SK-N-SH (cell line): ENCODE data around the gene CD69. TPM values are rescaled to one million over a fixed set of nuclear protein-coding genes. Genes with fewer than 3 reads are reported as not detected.

ENCODE experiments used
- CTCF ChIA-PET: fragments of 300-600, 350-600 bp; formaldehyde crosslinking; extraction: SDS; loops from one replicate; lab custom pipeline; 2021; lab: Yijun Ruan, JAX
- POLR2A ChIA-PET: fragments of 350-600 bp; sonication (Branson Sonifier 250); formaldehyde crosslinking; extraction: SDS; loops from one replicate; lab custom pipeline; 2020; ENCODE audit warnings: antibody characterized with exemption, inconsistent platforms; lab: Yijun Ruan, JAX
- DNase-seq: peaks from one replicate; pipeline ENCODE4 v3.0.0; 2012
- H2AFZ ChIP-seq: fragments of 200-600 bp; sonication (generic); 2 replicates; pipeline ENCODE4 v1.8.1; 2016; ENCODE audit warnings: antibody characterized with exemption, mild to moderate bottlenecking, low read depth
- H3F3A ChIP-seq: fragments of 200-600 bp; sonication (generic); replicated peaks from 2 replicates; pipeline ENCODE3; 2016; ENCODE audit warnings: antibody characterized with exemption, mild to moderate bottlenecking; ENCODE audit not compliant: insufficient read depth
- H3K27ac ChIP-seq, 2 experiments: fragments of 200-500 bp in 1 of 2; fragments of 200-600 bp in 1 of 2; sonication (Bioruptor generic) in 1 of 2; sonication (generic), shearing (Covaris generic) in 1 of 2; 2 replicates each; pipeline versions ENCODE4 v1.5.1 to v1.6.1; 2014 to 2016; ENCODE audit warnings: low read depth in 2 of 2, inconsistent platforms in 1 of 2, low read length in 1 of 2, mild to moderate bottlenecking in 1 of 2, mixed read lengths in 1 of 2
- H3K27me3 ChIP-seq: fragments of 200-600 bp; sonication (generic), shearing (Covaris generic); 2 replicates; pipeline ENCODE4 v1.6.1; 2016; ENCODE audit warnings: mixed run types; ENCODE audit not compliant: insufficient read depth
- H3K36me3 ChIP-seq, 2 experiments: fragments of 200-500 bp in 1 of 2; fragments of 200-600 bp in 1 of 2; sonication (Bioruptor generic) in 1 of 2; sonication (generic) in 1 of 2; replicated peaks in 1 of 2; 2 replicates each; pipeline versions ENCODE3 to v1.5.1; 2014 to 2016; ENCODE audit warnings: low read length in 1 of 2, mild to moderate bottlenecking in 1 of 2; ENCODE audit not compliant: insufficient read depth in 2 of 2, control insufficient read depth in 1 of 2
- H3K4me1 ChIP-seq, 2 experiments: fragments of 200-500 bp in 1 of 2; fragments of 200-600 bp in 1 of 2; sonication (Bioruptor generic) in 1 of 2; sonication (generic), shearing (Covaris generic) in 1 of 2; 2 replicates each; pipeline versions ENCODE4 v1.5.1 to v1.6.1; 2014 to 2016; ENCODE audit warnings: low read depth in 1 of 2, low read length in 1 of 2, mixed run types in 1 of 2; ENCODE audit not compliant: insufficient read depth in 2 of 2, control insufficient read depth in 1 of 2
- H3K4me2 ChIP-seq: fragments of 200-600 bp; sonication (generic), shearing (Covaris generic); 2 replicates; pipeline ENCODE4 v1.6.1; 2017; ENCODE audit warnings: mixed run types
- H3K4me3 ChIP-seq, 2 experiments: fragments of 200-500 bp in 1 of 2; fragments of 200-600 bp in 1 of 2; sonication (Bioruptor generic) in 1 of 2; sonication (generic), shearing (Covaris generic) in 1 of 2; 2 replicates each; pipeline versions ENCODE4 v1.5.1 to v1.8.1; 2014 to 2016; ENCODE audit warnings: low read depth in 2 of 2, inconsistent platforms in 1 of 2, low read length in 1 of 2, mild to moderate bottlenecking in 1 of 2, mixed read lengths in 1 of 2, moderate library complexity in 1 of 2
- H3K79me2 ChIP-seq: fragments of 200-600 bp; sonication (generic); 2 replicates; pipeline ENCODE4 v1.8.1; 2017; ENCODE audit warnings: mild to moderate bottlenecking; ENCODE audit not compliant: insufficient read depth
- H3K9ac ChIP-seq: fragments of 200-600 bp; sonication (generic); 2 replicates; pipeline ENCODE4 v1.6.1; 2017; ENCODE audit warnings: mixed run types
- H3K9me2 ChIP-seq: fragments of 200-600 bp; sonication (generic); 2 replicates; pipeline ENCODE4 v1.6.1; 2017; ENCODE audit warnings: mixed run types
- H3K9me3 ChIP-seq: fragments of 200-600 bp; sonication (generic); 2 replicates; pipeline ENCODE4 v1.6.1; 2017; ENCODE audit warnings: mixed run types, mild to moderate bottlenecking, moderate library complexity
- H4K20me1 ChIP-seq: fragments of 200-600 bp; sonication (generic); 2 replicates; pipeline ENCODE4 v1.6.1; 2017; ENCODE audit warnings: mild to moderate bottlenecking, mixed run types; ENCODE audit not compliant: insufficient read depth
- CHD2 ChIP-seq: fragments of 150-350 bp; IDR thresholded peaks from 2 replicates; pipeline ENCODE4 v1.6.1; 2018; ENCODE audit warnings: low read length; ENCODE audit not compliant: partially characterized antibody
- ELF1 ChIP-seq: IDR thresholded peaks from 2 replicates; pipeline ENCODE4 v1.4.0; 2012
- EP300 ChIP-seq, 2 experiments: IDR thresholded peaks; 2 replicates each; pipeline versions ENCODE4 v1.4.0 to v1.6.1; 2012; ENCODE audit warnings: borderline replicate concordance in 1 of 2, low read depth in 1 of 2, low read length in 1 of 2
- EZH2phosphoT487 ChIP-seq: fragments of 200-600 bp; sonication (generic); IDR thresholded peaks from 2 replicates; pipeline ENCODE4 v1.6.1; 2017; ENCODE audit warnings: low read depth, mixed run types, mild to moderate bottlenecking, antibody characterized with exemption, moderate library complexity, borderline replicate concordance
- FOSL2 ChIP-seq: IDR thresholded peaks from 2 replicates; pipeline ENCODE4 v1.4.0; 2012; ENCODE audit warnings: low read depth, mild to moderate bottlenecking, moderate library complexity, borderline replicate concordance
- FOXJ3 ChIP-seq: sonication (generic); formaldehyde crosslinking; IDR thresholded peaks from 2 replicates; pipeline ENCODE4 v1.5.1; 2020; ENCODE audit warnings: mild to moderate bottlenecking, missing genetic modification reagents
- GATA2 ChIP-seq: sonication (generic); formaldehyde crosslinking; IDR thresholded peaks from 2 replicates; pipeline ENCODE4 v1.5.0; 2020; ENCODE audit warnings: mild to moderate bottlenecking, missing genetic modification reagents
- JUND ChIP-seq: IDR thresholded peaks from 2 replicates; pipeline ENCODE4 v1.4.0; 2012
- MEF2A ChIP-seq: IDR thresholded peaks from 2 replicates; pipeline ENCODE4 v1.4.0; 2012; ENCODE audit warnings: low read depth, borderline replicate concordance
- NFIC ChIP-seq: IDR thresholded peaks from 2 replicates; pipeline ENCODE4 v1.4.0; 2012; ENCODE audit warnings: borderline replicate concordance
- RAD21 ChIP-seq: IDR thresholded peaks from 2 replicates; pipeline ENCODE4 v1.6.1; 2012; ENCODE audit warnings: mild to moderate bottlenecking, low read length
- RCOR1 ChIP-seq: fragments of 150-350 bp; IDR thresholded peaks from 2 replicates; pipeline ENCODE4 v1.6.1; 2017; ENCODE audit warnings: antibody characterized with exemption, low read length
- REST ChIP-seq: IDR thresholded peaks from 2 replicates; pipeline ENCODE4 v1.6.1; 2012; ENCODE audit warnings: mild to moderate bottlenecking, low read depth, low read length, moderate library complexity
- SIN3A ChIP-seq: IDR thresholded peaks from 2 replicates; pipeline ENCODE4 v1.6.1; 2012; ENCODE audit warnings: low read depth, mild to moderate bottlenecking, low read length, moderate library complexity, borderline replicate concordance
- TAF1 ChIP-seq: IDR thresholded peaks from 2 replicates; pipeline ENCODE4 v1.6.1; 2012; ENCODE audit warnings: low read depth, mild to moderate bottlenecking, low read length, moderate library complexity, borderline replicate concordance
- TCF12 ChIP-seq: IDR thresholded peaks from 2 replicates; pipeline ENCODE4 v1.4.0; 2012
- TEAD4 ChIP-seq: IDR thresholded peaks from 2 replicates; pipeline ENCODE4 v1.4.0; 2012; ENCODE audit warnings: mild to moderate bottlenecking, borderline replicate concordance; ENCODE audit not compliant: insufficient read depth
- USF1 ChIP-seq: IDR thresholded peaks from 2 replicates; pipeline ENCODE4 v1.4.0; 2012; ENCODE audit warnings: low read depth, borderline replicate concordance
- USF2 ChIP-seq: fragments of 150-350 bp; IDR thresholded peaks from 2 replicates; pipeline ENCODE4 v1.6.1; 2017; ENCODE audit warnings: antibody characterized with exemption, low read length, low read depth, borderline replicate concordance
- WGBS: methylation state at CpG from one replicate; pipeline ENCODE4 v1.1.6; 2017; ENCODE audit warnings: low lambda C conversion rate; 5-methylcytosine and 5-hydroxymethylcytosine counted together
- polyA plus RNA-seq, 3 experiments: library from polyadenylated mRNA; depleted of rRNA; stranded (reverse); fragments of >200 nt; gene quantifications; 2 replicates each; pipeline ENCODE4 v1.2.3, GENCODE V29; 2012

CD69 gene
- polyA plus RNA-seq, 1 of the 3 experiments (the other 2 are of a cell fraction) = not detected

- Histone ChIP-seq H3K9me2 (no peaks in the 10 kb centered on the region), H3K79me2 (no peaks in the 10 kb centered on the region), H3K27me3 (no peaks in the 10 kb centered on the region; the same call in 1 of the 2 replicates), H3K9ac (no peak overlapping the region), H3K4me1 (no peaks in the 10 kb centered on the region), H3K4me3 (no peak overlapping the region), H4K20me1 (no peaks in the 10 kb centered on the region), H3K36me3 (no peaks in the 10 kb centered on the region), H3K27ac (no peak overlapping the region), H3F3A (no peaks in the 10 kb centered on the region), H3K4me2 (no peak overlapping the region), H2AFZ (no peak overlapping the region), H3K9me3 (no peaks in the 10 kb centered on the region)
- TF ChIP-seq USF2 = no peak
- no peak for TF ChIP-seq RAD21
- no peak for TF ChIP-seq SIN3A
- no peak for TF ChIP-seq TAF1
- TF ChIP-seq EZH2phosphoT487 = no peak
- TF ChIP-seq GATA2 (CRISPR knock-in tag) = no peak
- TF ChIP-seq TEAD4 = no peak
- no peak for TF ChIP-seq NFIC
- TF ChIP-seq CHD2 = no peak
- TF ChIP-seq FOSL2 = no peak
- no peak for TF ChIP-seq USF1
- no peak for TF ChIP-seq EP300 (IDR thresholded peaks at IDR 0.05; ENCODE audit: borderline replicate concordance in 1 of 2, low read depth in 1 of 2, low read length in 1 of 2)
- TF ChIP-seq TCF12 = no peak
- TF ChIP-seq REST = no peak
- TF ChIP-seq ELF1 = no peak
- no peak for TF ChIP-seq MEF2A
- no peak for TF ChIP-seq JUND
- TF ChIP-seq FOXJ3 = no peak
- TF ChIP-seq RCOR1 = no peak
- 14% methylated on average over 3 of the region's 3 CpGs for WGBS
- ChIA-PET CTCF (no interaction called here), POLR2A (no interaction called here)
- no peak for DNase-seq
These were observed 16.1 kb upstream of the CD69 start for GRCh38 chr12:9776781-9777180.
